ENCODE data around the gene MRRF. TPM values are rescaled to one million over a fixed set of nuclear protein-coding genes. Genes with fewer than 3 reads are reported as not detected.
A peak's percentile ranks its signal among the peaks of the same experiment; 100 is the strongest.

MRRF gene
- total and polyA plus RNA-seq, 8 donors = 7.1 to 98.6 (median 26.4) TPM

GRCh38 chr9:122222791-122223190, 41.9 kb upstream of the MRRF start:
- WGBS, 5 donors = 17 to 30% (median 28%) methylated on average over 5 of the region's 5 CpGs
- Histone ChIP-seq H3K36me3 (no peaks in the 10 kb centered on the region), H3K9me3 (no peaks in the 10 kb centered on the region), H3K4me3 (no peak overlapping the region), H3K27ac (no peak overlapping the region), H3K27me3 (peaks cover 41 to 100% (median 88%) of the 10 kb centered on the region in 3 donors), H3K4me1 (peaks cover 32 to 62% (median 53%) of the 10 kb centered on the region in 4 donors)
- DNase-seq = no peak
- intact Hi-C loops (cut with DNase I; ENCODE audit: low total_unique reads) = no loop called here
- no peak for TF ChIP-seq CTCF (IDR thresholded peaks at IDR 0.05)
- no peak for TF ChIP-seq POLR2AphosphoS5 (IDR thresholded peaks at IDR 0.05)
- no peak for TF ChIP-seq POLR2A (IDR thresholded peaks at IDR 0.05)
- TF ChIP-seq EP300 (IDR thresholded peaks at IDR 0.05) = no peak

- TF ChIP-seq POLR2AphosphoS5 (IDR thresholded peaks at IDR 0.05) (no peak), POLR2A (IDR thresholded peaks at IDR 0.05) (no peak), CTCF (IDR thresholded peaks at IDR 0.05) (no peak), EP300 (IDR thresholded peaks at IDR 0.05) (no peak)
- H3K4me1 ChIP-seq = peaks cover 38 to 64% (median 57%) of the 10 kb centered on the region in 4 donors
- H3K27me3 ChIP-seq = peaks cover 47 to 100% (median 88%) of the 10 kb centered on the region in 3 donors
- DNase-seq = no peak
- no peaks in the 10 kb centered on the region for H3K36me3 ChIP-seq
- WGBS, 5 donors = 72 to 89% (median 80%) methylated on average over 2 to 5 of the region's 5 CpGs
- H3K4me3 ChIP-seq = no peak overlapping the region
- no peaks in the 10 kb centered on the region for H3K9me3 ChIP-seq
- intact Hi-C loops (cut with DNase I; ENCODE audit: low total_unique reads) = no loop called here
- no peak overlapping the region for H3K27ac ChIP-seq
These were observed 41.2 kb upstream of the MRRF start for GRCh38 chr9:122223435-122223834.

- H3K27me3 ChIP-seq = peaks cover 37 to 100% (median 88%) of the 10 kb centered on the region in 3 donors
- H3K27ac ChIP-seq = no peak overlapping the region
- no peak for DNase-seq
- H3K36me3 ChIP-seq = no peaks in the 10 kb centered on the region
- intact Hi-C loops (cut with DNase I; ENCODE audit: low total_unique reads) = no loop called here
- TF ChIP-seq CTCF (IDR thresholded peaks at IDR 0.05) (no peak), POLR2A (IDR thresholded peaks at IDR 0.05) (no peak), POLR2AphosphoS5 (IDR thresholded peaks at IDR 0.05) (no peak), EP300 (IDR thresholded peaks at IDR 0.05) (no peak)
- H3K4me1 ChIP-seq = peaks cover 27 to 53% (median 43%) of the 10 kb centered on the region in 4 donors
- no peaks in the 10 kb centered on the region for H3K9me3 ChIP-seq
- peak overlapping the region; percentile 17 to 38 (median 23) for H3K4me3 ChIP-seq
- WGBS, 5 donors = 29 to 54% (median 35%) methylated on average over 41 to 51 of the region's 51 CpGs
These were observed 39.2 kb upstream of the MRRF start for GRCh38 chr9:122225312-122226141.

GRCh38 chr9:122226142-122226757, 38.4 kb upstream of the MRRF start:
- H3K27me3 ChIP-seq = peaks cover 30 to 100% (median 82%) of the 10 kb centered on the region in 3 donors
- H3K9me3 ChIP-seq = no peaks in the 10 kb centered on the region
- intact Hi-C loops (cut with DNase I; ENCODE audit: low total_unique reads) = no loop called here
- WGBS, 5 donors = 14 to 21% (median 14%) methylated on average over 19 to 51 of the region's 51 CpGs
- no peaks in the 10 kb centered on the region for H3K36me3 ChIP-seq
- H3K27ac ChIP-seq = no peak overlapping the region
- TF ChIP-seq POLR2AphosphoS5 (IDR thresholded peaks at IDR 0.05) = no peak
- TF ChIP-seq CTCF (IDR thresholded peaks at IDR 0.05) = no peak
- no peak for TF ChIP-seq POLR2A (IDR thresholded peaks at IDR 0.05)
- no peak for TF ChIP-seq EP300 (IDR thresholded peaks at IDR 0.05)
- peaks cover 27 to 45% (median 38%) of the 10 kb centered on the region in 4 donors for H3K4me1 ChIP-seq
- peak overlapping the region; percentile 17 to 38 (median 23) for H3K4me3 ChIP-seq
- DNase-seq = no peak

All from stomach (tissue), 9 donors.